ENCODE results near the gene HAUS6.
"Not testable (repeated sequence)": the region's sequence is repeated elsewhere in the genome, so short reads cannot be mapped to it uniquely, and the experiment has no call there.

The HAUS6 gene

DNA sequence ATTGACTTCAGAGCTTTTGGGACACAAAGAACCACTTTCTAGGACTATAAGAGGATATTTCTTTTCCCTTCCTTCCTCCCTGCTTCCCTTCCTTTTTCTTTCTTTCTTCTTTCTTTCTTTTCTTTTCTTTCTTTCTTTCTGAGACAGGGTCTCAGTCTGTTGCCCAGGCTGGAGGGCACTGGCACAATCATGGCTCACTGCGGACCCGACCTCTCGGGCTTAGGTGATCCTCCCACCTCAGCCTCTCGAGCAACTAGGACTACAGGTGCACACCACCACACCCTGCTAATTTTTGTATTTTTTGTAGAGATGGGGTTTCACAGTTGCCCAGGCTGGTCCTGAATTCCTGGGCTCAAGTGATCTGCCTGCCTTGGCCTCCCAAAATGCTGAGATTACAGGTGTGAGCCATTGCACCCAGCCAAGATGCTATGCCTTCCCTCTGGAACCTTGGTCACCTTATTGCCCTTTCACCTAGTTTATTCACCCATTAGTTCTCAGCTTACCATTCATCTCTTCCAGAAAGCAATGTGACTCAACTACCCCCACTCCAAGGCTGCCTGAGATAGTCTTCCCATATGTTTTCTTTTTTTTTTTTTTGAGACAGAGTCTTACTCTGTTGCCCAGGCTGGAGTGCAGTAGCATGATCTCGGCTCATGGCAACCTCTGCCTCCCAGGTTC lies 14.5 kb upstream of the HAUS6 start:
- no peak for DNase-seq (ENCODE audit: low read depth, low spot score)

DNA sequence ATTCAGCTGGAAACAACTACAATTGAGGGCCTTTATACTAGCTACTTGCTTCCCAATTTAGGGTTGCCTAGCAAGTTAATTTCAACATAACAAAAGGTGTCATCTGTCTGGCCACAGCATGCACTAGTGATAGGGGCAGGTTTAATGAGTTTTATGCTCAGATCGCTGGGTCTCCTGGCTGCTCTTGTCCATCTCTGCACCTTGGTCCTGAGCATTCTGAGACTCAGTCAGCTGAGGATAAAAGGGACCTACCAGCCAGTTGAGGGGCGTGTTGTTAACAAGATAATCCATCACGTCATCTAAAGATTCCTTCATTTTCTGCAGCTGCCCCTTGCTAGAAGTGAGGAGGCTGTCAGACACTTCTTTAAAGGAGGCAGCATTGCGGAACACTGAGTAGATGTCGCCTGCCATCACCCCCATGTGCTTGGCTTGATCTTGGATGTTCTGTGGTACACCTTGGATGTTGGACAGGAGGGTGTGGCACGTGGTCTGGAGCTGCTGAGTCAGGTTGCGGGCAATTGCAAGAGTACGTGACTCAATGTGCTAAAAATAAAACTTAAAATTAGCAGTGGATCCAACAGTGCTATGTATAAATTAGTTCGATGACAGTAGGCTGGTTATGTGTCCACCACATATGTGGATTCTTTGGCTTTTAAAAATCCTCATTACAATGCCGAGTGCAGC lies 13.5 kb upstream of the HAUS6 start:
- DNase-seq (ENCODE audit: low read depth, low spot score): no peak

DNA sequence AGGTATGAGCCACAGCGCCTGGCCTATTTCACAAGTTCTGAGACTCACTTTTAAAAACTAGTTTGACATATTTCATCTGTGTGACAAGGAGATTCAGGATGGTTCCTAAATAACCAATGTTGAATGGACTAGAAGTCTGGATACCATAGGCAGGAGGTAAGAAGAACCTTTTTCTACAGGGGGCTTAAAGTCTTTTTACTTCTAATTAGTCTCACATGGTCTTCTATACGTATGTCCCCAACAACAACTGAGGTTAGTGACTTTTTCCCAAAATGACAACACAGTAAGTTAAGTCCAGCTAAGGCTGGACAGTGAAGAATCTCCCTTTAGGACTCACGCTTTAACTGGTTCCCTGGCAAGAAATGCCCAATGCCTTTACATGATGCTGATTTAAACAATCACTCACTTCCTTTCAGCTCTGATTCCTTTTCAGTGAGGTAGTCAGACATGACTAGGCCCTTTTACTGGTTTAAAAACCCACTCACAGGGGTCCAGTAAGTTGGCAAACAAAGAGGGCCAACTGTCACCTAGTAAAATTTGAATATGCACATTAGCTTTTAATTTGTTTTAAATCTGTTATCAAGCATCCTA lies 12.1 kb upstream of the HAUS6 start:
- DNase-seq (ENCODE audit: low read depth, low spot score): no peak

DNA sequence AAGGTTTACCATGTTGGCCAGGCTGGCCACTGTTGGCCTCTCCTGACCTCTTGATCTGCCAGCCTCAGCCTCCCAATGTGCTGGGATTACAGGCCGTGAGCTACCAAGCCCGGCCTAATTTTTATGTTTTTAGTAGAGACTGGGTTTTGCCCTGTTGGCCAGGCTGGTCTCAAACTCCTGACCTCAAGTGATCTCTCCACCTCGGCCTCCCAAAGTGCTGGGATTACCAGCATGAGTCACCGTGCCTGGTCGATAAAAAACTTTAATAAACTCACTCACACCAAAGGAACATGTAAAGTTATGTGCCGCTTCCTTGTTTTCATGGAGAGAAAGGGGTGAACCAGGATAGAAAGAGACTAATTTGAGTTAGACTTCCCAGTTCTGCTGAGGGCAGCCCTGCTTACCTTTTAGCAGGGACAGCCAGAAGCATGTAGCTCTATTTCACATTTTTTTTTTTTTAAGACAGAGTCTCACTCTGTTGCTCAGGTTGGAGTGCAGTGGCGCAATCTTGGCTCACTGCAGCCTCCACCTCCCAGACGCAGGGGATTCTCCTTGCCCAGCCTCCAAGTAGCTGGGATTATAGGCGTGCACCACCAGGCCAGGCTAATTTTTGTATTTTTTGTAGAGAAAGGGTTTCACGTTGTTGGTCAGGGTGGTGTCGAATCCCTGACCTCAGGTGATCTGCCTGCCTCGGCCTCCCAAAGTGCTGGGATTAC lies 11.4 kb upstream of the HAUS6 start:
- no peak for DNase-seq (ENCODE audit: low read depth, low spot score)

DNA sequence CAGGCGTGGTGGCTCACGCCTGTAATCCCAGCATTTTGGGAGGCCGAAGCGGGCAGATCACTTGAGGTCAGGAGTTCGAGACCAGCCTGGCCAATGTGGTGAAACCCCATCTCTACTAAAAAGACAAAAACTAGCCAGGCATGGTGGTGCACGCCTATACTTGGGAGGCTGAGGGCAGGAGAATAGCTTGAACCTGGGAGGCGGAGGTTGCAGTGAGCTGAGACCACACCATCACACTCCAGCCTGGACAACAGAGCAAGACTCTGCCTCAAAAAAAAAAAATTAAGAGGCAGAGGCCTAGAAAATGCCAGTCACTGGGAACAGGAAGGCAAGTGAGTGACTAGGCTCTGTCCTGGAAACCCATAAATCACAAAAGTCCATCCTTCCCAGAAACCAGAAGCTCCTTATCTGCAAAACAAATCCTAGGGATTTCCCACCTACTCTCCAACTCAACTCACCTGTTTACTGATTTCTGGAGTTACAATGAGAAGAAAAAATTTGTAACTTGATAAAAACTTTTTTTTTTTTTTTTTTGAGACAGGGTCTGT lies 10.4 kb upstream of the HAUS6 start:
- DNase-seq (ENCODE audit: low read depth, low spot score): not testable (repeated sequence)

DNA sequence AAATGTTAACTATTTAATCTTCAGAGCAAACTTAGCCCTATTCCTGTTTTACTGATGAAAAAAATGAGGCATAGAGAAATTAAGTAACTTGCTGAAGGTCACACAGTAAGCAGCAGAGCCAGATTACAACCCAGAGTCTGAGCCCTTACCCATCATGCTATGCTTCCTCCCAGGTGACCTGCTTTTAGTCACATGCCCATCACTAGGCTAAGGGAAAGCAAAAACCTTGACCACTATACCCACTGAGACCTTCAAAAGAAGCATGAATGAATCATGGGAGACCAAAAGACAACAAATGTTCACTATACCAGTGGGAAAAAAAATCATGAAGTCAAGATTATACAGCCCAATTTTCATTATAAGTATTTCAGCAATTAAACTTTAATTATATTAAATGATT lies 5.3 kb upstream of the HAUS6 start:
- no peak for DNase-seq (ENCODE audit: low read depth, low spot score)

DNA sequence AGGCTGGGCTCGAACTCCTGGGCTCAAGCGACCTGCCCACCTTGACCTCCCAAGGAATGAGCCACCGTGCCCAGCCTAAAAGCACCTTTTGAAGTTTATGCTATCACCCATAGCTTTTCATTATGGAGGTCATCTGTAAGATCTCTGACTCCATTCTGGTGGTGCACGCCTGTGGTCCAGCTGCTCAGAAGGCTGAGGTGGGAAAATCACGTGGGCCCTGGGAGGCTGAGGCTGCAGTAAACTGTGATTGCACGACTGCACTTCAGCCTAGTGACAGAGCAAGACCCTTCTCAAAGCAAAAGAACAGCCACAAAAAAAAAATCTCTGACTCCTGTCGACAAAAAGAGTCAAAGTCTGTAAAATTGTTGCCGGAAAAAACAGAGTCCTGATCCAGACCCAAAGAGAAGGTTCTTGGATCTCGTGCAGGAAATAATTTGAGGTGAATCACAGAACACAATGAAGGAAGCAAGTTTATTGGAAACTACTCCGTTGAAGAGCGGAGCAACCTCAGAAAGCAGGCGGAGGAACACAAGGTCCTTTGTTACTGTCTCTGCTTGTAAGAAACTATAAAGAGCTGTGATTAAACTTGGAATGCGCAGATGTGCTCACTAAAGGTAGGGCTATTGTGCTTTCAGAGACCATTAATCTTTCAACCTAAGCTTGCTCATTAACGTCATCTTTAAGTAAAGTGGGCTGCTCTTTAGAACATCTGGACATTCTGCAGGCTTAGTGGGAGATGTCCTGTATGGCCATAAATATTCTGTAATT lies 2.0 kb upstream of the HAUS6 start:
- no peak for DNase-seq (ENCODE audit: low read depth, low spot score)

DNA sequence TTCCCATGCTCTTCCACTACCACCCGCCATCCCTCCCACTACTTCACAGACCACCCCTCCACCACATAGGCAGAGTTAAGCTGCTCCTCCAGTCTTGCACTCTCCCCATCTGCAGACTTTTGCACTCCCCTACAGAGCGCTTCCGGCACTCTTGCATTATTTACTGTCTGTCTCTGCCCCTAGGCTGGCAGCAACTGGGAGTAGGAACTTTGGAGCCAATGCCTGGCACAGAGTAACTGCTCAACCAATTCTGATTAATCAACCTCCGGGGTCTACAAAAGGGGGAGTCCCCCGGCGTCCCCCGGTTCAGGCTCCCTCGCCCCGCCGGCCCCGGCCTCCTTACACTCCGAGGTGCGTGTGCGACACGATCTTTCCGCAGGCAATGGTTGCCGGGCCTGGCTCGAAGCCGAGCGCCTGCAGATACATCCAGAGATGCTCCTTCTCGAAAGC lies 498 bp downstream of the HAUS6 start:
- no peak for DNase-seq (ENCODE audit: low read depth, low spot score)

DNA sequence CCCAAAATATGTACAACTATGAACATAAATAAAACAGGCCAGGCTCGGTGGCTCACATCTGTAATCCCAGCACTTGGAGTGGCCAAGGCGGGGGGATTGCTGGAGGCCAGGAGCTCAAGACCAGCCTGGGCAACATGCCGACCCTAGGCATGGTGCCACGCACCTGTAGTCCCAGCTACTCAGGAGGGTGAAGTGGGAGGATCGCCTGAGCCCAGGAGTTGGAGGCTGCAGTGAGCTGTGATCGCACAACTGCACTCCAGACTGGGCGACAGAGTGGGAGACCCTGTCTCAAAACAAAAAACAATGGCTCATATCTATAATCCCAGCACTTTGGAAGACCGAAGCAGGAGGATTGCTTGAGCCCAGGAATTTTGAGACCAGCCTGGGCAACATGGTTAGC lies 1.5 kb downstream of the HAUS6 start:
- DNase-seq (ENCODE audit: low read depth, low spot score): no peak

DNA sequence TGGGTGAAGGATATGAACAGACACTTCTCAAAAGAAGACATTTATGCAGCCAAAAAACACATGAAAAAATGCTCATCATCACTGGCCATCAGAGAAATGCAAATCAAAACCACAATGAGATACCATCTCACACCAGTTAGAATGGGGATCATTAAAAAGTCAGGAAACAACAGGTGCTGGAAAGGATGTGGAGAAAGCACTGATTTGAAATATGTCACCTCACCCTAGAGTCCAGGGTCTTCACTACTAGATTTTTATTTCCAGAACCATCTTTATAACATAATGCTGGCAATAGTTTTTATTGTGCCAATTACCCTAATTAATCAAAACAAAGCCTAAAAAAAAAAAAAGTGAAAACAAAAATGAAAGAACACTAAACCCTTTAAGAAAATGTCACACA lies 5.3 kb downstream of the HAUS6 start:
- not testable (repeated sequence) for DNase-seq (ENCODE audit: low read depth, low spot score)

DNA sequence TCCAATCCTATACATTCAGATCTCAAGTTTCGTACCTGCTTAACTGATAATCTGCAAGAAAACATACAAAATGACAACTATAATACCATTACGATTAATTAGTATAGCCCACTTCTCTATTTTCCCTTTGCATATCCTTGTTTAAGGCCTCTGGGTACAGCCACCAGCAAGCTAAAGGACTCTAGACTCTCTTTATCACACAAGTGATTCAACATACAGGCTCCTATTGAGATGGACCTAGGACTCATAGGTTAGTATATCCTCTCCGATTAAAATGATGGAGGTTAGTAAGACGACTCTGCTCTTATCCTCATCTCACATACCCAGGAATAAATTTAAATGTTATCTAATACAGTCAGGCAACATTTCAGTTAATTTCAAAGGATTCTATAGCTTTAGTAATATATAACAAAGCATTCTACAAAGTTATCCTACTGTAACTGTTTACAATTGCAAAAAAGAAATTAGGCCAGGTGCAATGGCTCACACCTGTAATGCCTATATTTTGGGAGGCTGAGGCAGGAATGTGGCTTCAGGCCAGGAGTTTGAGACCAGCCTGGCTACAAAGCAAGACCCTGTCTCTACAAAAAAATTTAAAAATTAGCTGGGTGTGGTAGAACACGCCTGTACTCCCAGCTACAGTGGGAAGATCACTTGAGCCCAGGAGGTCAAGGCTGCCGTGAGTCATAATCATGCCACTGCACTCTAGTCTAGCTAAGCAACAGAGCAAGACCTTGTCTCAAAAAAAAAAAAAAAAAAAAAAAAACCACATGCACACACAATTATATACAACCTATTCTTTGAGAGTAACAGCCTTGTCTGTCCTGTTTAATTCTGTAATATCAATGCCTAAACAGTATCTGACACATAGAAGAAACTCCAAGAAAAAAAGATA lies 15.4 kb downstream of the HAUS6 start:
- DNase-seq (ENCODE audit: low read depth, low spot score): no peak

DNA sequence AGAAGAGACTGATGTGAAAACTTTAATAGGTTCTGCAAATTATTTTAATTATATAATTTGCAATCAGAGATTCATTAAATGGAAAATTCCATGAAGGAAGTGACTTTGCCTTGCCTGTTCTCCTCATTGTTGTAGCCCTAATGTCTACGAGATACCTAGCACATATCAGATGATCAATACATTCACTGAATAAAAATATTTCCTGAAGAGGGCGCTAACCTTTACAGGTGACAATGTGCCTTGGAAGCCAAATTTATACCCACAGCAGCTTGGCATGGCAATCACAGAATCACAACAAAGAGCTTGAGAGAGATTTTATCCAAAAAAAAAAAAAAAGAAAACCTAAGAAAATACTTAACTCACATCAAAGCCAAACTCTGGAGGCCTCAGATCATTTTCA lies 17.4 kb downstream of the HAUS6 start:
- DNase-seq (ENCODE audit: low read depth, low spot score): no peak

DNA sequence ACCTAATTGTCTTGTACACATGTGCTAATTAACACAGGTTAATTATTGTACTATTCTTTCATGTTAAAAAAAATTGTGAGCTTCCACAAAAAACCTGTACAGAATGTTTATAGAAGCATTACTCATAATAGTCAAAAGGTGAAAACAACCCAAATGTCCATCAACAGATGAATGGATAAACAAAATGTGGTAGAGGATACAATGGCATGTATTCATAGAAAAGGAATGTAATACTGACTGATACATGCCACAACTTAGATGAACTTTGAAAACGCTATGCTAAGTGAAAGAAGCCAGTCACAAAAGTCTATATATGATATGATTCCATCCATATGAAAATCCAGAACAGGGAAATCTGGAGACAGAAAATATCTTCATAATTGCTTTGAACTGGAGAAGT lies 27.9 kb downstream of the HAUS6 start:
- no peak for DNase-seq (ENCODE audit: low read depth, low spot score)

DNA sequence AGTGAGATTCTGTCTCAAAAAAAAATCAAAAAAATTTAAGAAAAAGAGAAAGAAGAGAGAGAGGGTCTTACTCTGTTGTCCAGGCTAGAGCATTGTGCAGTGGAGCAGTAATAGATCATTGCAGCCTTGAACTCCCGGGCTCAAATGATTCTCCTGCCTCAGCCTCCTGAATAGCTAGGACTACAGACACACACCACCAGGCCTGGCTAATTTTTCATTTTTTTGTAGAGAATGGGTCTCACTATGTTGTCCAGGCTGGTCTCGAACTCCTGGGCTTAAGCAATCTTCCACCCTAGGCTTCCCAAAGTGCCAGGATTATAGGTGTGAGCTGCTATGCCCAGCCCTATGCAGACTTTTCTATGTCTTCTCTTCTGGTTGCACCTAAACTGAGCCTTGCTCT lies 28.5 kb downstream of the HAUS6 start:
- DNase-seq (ENCODE audit: low read depth, low spot score): no peak

DNA sequence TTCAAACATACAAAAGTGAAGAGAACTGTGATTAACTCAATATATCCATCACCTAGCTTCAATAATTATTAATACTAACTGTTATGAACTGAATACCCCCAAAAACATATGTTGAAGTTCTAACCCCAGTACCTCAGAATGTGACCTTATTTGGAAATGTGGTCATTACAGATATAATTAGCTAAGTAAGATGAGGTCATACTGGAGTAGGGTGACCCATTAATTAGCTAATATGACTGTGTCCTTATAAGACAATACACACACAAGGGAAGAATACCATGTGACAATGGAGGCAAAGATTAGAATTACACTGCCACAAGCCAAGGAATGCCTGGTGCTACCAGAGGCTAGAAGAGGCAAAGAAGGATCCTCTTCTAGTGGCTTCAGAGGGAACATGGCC lies 45.7 kb downstream of the HAUS6 start:
- no peak for DNase-seq (ENCODE audit: low read depth, low spot score)

DNA sequence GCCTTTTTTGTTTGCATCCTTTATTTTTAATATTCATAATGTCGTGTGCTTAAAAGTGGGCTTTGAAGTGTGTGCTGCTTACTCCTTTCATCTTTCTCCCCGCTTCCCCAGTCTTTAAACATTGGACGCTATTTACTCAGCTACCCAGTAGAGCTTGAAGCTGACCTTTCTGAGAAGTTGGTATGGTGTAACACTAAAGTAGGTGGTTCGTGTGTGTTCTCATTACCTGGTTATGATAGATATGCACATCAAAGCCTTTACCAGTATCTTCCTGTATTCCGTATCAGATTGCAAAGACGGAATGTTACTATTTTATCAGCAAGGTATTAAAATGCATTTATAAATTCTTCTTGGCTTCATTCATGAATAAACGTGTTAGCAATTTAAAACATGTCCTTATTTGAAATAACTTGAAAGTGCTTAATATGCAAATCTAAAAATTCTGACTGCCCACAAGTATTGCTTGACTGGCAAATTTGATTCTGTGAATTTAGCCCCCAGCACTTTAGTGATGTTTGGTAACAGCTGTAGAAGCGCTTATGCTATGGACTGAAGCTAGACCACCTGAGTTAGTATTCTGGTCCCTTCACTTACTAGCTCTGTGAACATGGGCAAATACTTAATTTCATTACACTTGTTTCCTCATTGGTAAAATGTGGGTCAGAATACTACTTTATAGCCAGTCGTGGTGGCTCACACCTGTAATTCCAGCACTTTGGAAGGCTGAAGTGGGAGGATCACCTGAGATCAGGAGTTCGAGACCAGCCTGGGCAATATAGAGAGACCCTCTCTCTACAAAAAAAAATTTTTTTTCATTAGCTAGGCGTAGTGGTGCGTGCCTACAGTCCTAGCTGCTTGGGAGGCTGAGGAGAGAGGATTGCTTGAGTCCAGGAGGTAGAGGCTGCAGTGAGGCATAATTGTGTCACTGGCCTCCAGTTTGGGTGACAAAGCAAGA lies 51.8 kb downstream of the HAUS6 start:
- no peak for DNase-seq (ENCODE audit: low read depth, low spot score)

DNA sequence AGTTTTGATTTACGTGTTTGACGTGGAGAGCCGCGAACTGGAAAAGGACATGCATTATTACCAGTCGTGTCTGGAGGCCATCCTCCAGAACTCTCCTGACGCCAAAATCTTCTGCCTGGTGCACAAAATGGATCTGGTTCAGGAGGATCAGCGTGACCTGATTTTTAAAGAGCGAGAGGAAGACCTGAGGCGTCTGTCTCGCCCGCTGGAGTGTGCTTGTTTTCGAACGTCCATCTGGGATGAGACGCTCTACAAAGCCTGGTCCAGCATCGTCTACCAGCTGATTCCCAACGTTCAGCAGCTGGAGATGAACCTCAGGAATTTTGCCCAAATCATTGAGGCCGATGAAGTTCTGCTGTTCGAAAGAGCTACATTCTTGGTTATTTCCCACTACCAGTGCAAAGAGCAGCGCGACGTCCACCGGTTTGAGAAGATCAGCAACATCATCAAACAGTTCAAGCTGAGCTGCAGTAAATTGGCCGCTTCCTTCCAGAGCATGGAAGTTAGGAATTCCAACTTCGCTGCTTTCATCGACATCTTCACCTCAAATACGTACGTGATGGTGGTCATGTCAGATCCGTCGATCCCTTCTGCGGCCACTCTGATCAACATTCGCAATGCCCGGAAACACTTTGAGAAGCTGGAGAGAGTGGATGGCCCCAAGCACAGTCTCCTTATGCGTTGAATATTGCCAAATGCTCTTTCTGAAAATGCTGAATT lies 52.6 kb downstream of the HAUS6 start:
- no peak for DNase-seq (ENCODE audit: low read depth, low spot score)

Data from iPS DF 19.7 (cell line).